Gastrocnemius medialis (tissue), 4 donors: ENCODE measurements around the gene SERPINC1. TPM values are rescaled to one million over a fixed set of nuclear protein-coding genes. Genes with fewer than 3 reads are reported as not detected.

Experiments used
- ATAC-seq, 2 donors: fragments of 150-250 bp; one replicate each; pipeline ENCODE4 v1.9.1; 2016
- DNase-seq, 2 donors: peaks; one replicate each; pipeline ENCODE4 v3.0.0-alpha.2; 2019
- H3K27ac ChIP-seq, 4 donors: fragments of 200-600 bp; sonication (generic); 1 replicate in 1 of 4; 2 replicates in 3 of 4; pipeline ENCODE4 v1.5.1; 2016 to 2018; ENCODE audit warnings: mild to moderate bottlenecking in 2 of 4, moderate library complexity in 1 of 4
- H3K27me3 ChIP-seq, 3 donors: fragments of 200-600 bp; sonication (generic) in 2 of 3; 1 replicate in 1 of 3; 2 replicates in 2 of 3; pipeline versions ENCODE4 v1.5.1 to v1.6.0; 2016 to 2019; ENCODE audit warnings: mild to moderate bottlenecking in 1 of 3, moderate library complexity in 1 of 3
- H3K36me3 ChIP-seq, 2 donors: fragments of 200-600 bp; sonication (generic) in 1 of 2; one replicate each; pipeline ENCODE4 v1.5.1; 2017 to 2018
- H3K4me1 ChIP-seq, 2 donors: fragments of 200-600 bp; sonication (generic) in 1 of 2; one replicate each; pipeline ENCODE4 v1.5.1; 2016 to 2017; ENCODE audit warnings: mild to moderate bottlenecking in 2 of 2
- H3K4me3 ChIP-seq, 4 donors: fragments of 200-600 bp; sonication (generic) in 3 of 4; 1 replicate in 1 of 4; 2 replicates in 3 of 4; pipeline ENCODE4 v1.5.1; 2016 to 2019; ENCODE audit warnings: mild to moderate bottlenecking in 2 of 4
- H3K9me3 ChIP-seq, 3 donors: fragments of 200-600 bp; sonication (generic) in 2 of 3; 1 replicate in 1 of 3; 2 replicates in 2 of 3; pipeline ENCODE4 v1.5.1; 2016 to 2019
- POLR2A ChIP-seq, 2 donors: fragments of 450-650 bp; IDR thresholded peaks; one replicate each; pipeline ENCODE4 v1.6.1; 2017; ENCODE audit warnings: antibody characterized with exemption in 2 of 2, mild to moderate bottlenecking in 2 of 2, moderate library complexity in 2 of 2
- in situ Hi-C, 4 donors: fragments of 200-750 bp; cut with MboI; loops; one replicate each; pipeline versions ENCODE4 v1.15.0 to v1.8.0; 2017; ENCODE audit warnings: low sequenced_read_pairs in 4 of 4
- intact Hi-C: fragments of 100-400 bp; cut with DNase I; formaldehyde crosslinking; loops from one replicate; pipeline ENCODE4 v1.15.1; 2023; ENCODE audit warnings: low total_unique reads
- total RNA-seq, 4 donors: library from RNA; depleted of rRNA; stranded (reverse); fragments of >200 nt; gene quantifications; one replicate each; pipeline versions ENCODE4 v1.1.0 to v1.2.3, GENCODE V29; 2016
- TF ChIP-seq, protein P1 (sequence below), 5 experiments: fragments of 450-650 bp in 3 of 5; fragments of 200-600 bp in 2 of 5; sonication (generic) in 2 of 5; IDR thresholded peaks in 4 of 5; conservative IDR thresholded peaks in 1 of 5; 1 replicate in 4 of 5; 2 replicates in 1 of 5; pipeline ENCODE4 v1.5.1; 2016 to 2019; ENCODE audit warnings: antibody characterized with exemption in 5 of 5, mild to moderate bottlenecking in 3 of 5, moderate library complexity in 3 of 5

SERPINC1 gene
- total RNA-seq, 4 donors from 2014 or later, result 1.7 to 4.5 (median 2.2) TPM; not detected in 1

DNA sequence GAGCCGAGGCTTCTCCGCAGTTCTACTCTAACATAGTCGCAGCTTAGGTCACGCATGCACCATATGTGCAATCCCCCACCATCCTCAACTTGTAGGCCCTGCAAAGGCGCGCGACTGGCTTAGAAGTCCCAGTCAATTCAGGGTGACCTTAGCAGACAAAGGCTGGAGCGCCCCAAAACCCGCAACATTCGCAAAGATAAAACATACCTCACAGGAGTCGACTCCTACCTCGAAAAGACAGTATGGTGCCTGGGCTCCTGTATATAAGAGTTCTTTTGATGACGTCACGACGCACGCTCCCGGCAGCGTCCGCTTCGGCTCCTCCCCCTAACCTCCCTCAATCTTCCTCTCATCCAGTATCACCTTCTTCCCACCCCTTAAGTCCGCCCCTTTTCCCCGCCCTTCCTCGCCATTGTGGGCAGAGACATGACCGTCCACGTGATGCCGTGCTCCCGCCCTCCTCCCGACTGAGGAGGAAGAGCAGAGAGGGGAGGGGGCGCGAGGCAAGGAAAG lies 49.3 kb downstream of the SERPINC1 start, which contains the start of gene GAS5:
TSS of gene GAS5 (minus strand) at position 237 of the 513 bp plus-strand sequence.
- TF ChIP-seq, protein P1, sequence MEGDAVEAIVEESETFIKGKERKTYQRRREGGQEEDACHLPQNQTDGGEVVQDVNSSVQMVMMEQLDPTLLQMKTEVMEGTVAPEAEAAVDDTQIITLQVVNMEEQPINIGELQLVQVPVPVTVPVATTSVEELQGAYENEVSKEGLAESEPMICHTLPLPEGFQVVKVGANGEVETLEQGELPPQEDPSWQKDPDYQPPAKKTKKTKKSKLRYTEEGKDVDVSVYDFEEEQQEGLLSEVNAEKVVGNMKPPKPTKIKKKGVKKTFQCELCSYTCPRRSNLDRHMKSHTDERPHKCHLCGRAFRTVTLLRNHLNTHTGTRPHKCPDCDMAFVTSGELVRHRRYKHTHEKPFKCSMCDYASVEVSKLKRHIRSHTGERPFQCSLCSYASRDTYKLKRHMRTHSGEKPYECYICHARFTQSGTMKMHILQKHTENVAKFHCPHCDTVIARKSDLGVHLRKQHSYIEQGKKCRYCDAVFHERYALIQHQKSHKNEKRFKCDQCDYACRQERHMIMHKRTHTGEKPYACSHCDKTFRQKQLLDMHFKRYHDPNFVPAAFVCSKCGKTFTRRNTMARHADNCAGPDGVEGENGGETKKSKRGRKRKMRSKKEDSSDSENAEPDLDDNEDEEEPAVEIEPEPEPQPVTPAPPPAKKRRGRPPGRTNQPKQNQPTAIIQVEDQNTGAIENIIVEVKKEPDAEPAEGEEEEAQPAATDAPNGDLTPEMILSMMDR (IDR thresholded peaks at IDR 0.05 in 4 of 5, conservative IDR thresholded peaks at IDR 0.05 in 1 of 5), result peak in 1 of 5 experiments; percentile 13
- peak; percentile 93 to 97 for TF ChIP-seq POLR2A (IDR thresholded peaks at IDR 0.05)
- intact Hi-C loops, result loop anchor here (1.0 to 5.0 kb wide), 6 partner anchors 43 to 446 kb away; partner anchors contain the start of genes PRDX6, RABGAP1L and RC3H1
- DNase-seq (peak; percentile 99), ATAC-seq (peak; percentile 93 to 97)
- Histone ChIP-seq H3K36me3 (peaks cover 0 to 37% of the 10 kb centered on the region in 2 donors), H3K9me3 (no peaks in the 10 kb centered on the region), H3K4me3 (peak within 1 kb of the TSS; percentile 63 to 97 (median 85)), H3K4me1 (peaks cover 27 to 30% of the 10 kb centered on the region in 2 donors), H3K27ac (peak within 1 kb of the TSS; percentile 90 to 96 (median 95)), H3K27me3 (no peaks in the 10 kb centered on the region)
- in situ Hi-C loops, result loop anchor here in 1 of 4 donors (25.0 kb wide), 1 partner anchor 1119 kb away; the partner anchor contains the start of gene CACYBP

DNA sequence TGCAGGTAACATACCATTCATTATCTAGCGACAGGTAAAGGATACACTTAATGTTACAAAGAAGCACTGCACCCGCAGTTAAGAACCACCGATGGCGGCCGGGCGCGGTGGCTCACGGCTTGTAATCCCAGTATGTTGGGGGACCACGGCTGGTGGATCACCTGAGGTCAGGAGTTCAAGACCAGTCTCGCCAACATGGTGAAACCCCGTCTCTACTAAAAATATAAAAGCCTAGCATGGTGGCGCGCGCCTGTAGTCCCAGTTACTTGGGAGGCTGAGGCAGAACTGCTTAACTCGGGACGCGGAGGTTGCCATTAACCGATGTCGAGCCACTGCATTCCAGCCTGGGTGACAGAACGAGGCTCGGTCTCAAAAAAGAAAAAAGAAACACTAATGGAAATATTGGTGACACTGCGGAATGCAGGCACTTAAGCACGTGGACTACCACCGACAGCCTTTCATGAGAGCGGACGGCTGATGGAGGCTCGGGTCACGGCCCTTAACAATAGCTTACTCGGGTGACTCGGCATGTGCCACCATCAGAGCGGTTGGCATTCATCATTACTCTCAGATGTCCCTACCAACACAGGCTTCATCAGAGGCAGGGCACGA lies 49.9 kb downstream of the SERPINC1 start:
- Histone ChIP-seq H3K36me3 (peaks cover 0 to 43% of the 10 kb centered on the region in 2 donors), H3K9me3 (no peaks in the 10 kb centered on the region), H3K27ac (peak overlapping the region; percentile 90 to 96 (median 95)), H3K4me3 (peak overlapping the region; percentile 63 to 97 (median 85)), H3K4me1 (peaks cover 27 to 30% of the 10 kb centered on the region in 2 donors), H3K27me3 (no peaks in the 10 kb centered on the region)
- in situ Hi-C loops (loop anchor here in 1 of 4 donors (25.0 kb wide), 1 partner anchor 1120 kb away; the partner anchor contains the start of gene CACYBP), intact Hi-C loops (loop anchor here (1.0 to 5.0 kb wide), 4 partner anchors 42 to 445 kb away; partner anchors contain the start of gene RC3H1)
- peak in 1 of 2 donors; percentile 6 for ATAC-seq
- TF ChIP-seq POLR2A (IDR thresholded peaks at IDR 0.05), result no peak
- TF ChIP-seq, protein P1 (IDR thresholded peaks at IDR 0.05 in 4 of 5, conservative IDR thresholded peaks at IDR 0.05 in 1 of 5), result no peak
- no peak for DNase-seq

DNA sequence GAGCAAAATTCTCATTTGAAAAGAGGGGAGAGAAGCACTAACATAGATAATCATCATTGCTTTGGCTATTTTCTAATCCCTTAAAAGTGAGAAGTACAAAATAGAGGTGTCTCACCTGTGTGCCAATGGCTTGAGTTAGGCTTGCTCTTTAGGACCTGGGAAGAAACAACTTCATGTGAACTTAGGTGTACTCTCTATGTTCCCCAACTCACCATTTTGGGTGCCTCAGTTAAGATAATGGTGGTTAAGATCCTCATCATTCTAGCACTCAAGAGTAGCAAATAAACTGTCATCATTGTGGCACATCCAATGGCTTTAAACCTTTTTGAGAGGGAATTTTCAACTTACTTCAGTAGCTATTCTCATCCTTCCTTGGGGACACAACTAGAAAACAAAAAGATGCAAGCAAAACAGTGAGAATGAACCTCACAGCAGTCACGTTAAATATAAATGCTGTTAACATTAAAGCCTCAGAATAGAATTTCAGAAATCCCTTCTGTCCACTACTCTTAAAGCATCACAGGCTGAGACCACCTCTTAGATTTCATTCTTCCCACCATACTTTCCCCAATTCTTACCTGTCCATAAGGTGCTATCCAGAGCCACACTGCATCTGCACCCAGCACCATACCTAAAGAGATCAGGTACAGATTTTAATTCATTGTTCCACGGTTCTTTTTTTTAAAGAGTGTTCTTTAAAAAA lies 50.6 kb downstream of the SERPINC1 start:
- TF ChIP-seq POLR2A (IDR thresholded peaks at IDR 0.05), result no peak
- TF ChIP-seq, protein P1 (IDR thresholded peaks at IDR 0.05 in 4 of 5, conservative IDR thresholded peaks at IDR 0.05 in 1 of 5), result no peak
- DNase-seq (no peak), ATAC-seq (no peak)
- in situ Hi-C loops (loop anchor here in 1 of 4 donors (25.0 kb wide), 1 partner anchor 1121 kb away; the partner anchor contains the start of gene CACYBP), intact Hi-C loops (loop anchor here (1.0 to 5.0 kb wide), 4 partner anchors 41 to 444 kb away; partner anchors contain the start of gene RC3H1)
- Histone ChIP-seq H3K27ac (peak overlapping the region; percentile 90 to 96 (median 95)), H3K36me3 (peaks cover 0 to 43% of the 10 kb centered on the region in 2 donors), H3K4me3 (peak overlapping the region; percentile 63 to 97 (median 85)), H3K4me1 (peaks cover 27 to 30% of the 10 kb centered on the region in 2 donors), H3K9me3 (no peaks in the 10 kb centered on the region), H3K27me3 (no peaks in the 10 kb centered on the region)

DNA sequence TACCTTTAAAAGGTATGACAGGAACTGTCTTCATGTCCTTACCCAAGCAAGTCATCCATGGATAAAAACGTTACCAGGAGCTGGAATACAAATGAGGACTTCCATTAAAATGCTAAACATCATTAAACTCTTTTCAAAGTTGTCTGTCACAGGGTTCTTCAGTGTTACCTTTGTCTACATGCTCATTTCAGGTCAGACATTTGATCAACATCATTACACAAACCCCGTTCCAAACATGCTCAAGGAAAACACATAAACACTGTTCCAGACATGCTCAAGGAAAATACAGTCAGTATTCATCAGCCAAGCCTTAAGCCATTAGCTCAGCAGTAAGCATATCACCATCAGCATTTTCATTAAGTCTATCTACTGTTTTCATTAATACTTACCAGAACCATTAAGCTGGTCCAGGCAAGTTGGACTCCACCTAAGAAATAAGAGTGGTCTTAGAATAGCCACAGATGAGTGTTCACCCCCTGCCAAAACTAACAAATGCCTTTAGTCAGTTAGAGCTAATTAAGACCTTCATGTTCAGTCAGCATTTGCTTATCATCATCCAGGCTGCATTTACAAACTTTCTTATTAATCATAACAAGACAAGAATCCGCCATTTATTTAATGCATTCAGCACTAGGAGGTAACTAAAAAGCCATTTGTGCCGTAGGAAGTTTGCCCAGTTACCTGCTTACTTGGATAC lies 51.5 kb downstream of the SERPINC1 start:
- H3K4me3 ChIP-seq, result peak overlapping the region in 1 of 4 donors; percentile 63
- H3K27me3 ChIP-seq, result no peaks in the 10 kb centered on the region
- no peaks in the 10 kb centered on the region for H3K9me3 ChIP-seq
- DNase-seq (no peak), ATAC-seq (no peak)
- in situ Hi-C loops, result loop anchor here in 1 of 4 donors (25.0 kb wide), 1 partner anchor 1122 kb away; the partner anchor contains the start of gene CACYBP
- H3K27ac ChIP-seq, result peak overlapping the region in 3 of 4 donors; percentile 95 to 96 (median 95)
- no peak for TF ChIP-seq POLR2A (IDR thresholded peaks at IDR 0.05)
- TF ChIP-seq, protein P1 (IDR thresholded peaks at IDR 0.05 in 4 of 5, conservative IDR thresholded peaks at IDR 0.05 in 1 of 5), result no peak
- H3K36me3 ChIP-seq, result peaks cover 0 to 50% of the 10 kb centered on the region in 2 donors
- intact Hi-C loops, result loop anchor here (5.0 kb wide), 2 partner anchors 142 to 443 kb away; no protein-coding TSS in a partner anchor
- peaks cover 27 to 30% of the 10 kb centered on the region in 2 donors for H3K4me1 ChIP-seq
